GM19468 (cell line): Measurements from ENCODE around the gene GMDS.

Experiments
- ATAC-seq: cut with Tn5 transposase; IDR thresholded peaks from one replicate; pipeline ENCODE4 v1.9.1; 2021; ENCODE audit warnings: mild to moderate bottlenecking, moderate library complexity, moderate number of reproducible peaks; ENCODE audit not compliant: unreplicated experiment; ENCODE audit errors: extremely low read depth

Gene GMDS

DNA sequence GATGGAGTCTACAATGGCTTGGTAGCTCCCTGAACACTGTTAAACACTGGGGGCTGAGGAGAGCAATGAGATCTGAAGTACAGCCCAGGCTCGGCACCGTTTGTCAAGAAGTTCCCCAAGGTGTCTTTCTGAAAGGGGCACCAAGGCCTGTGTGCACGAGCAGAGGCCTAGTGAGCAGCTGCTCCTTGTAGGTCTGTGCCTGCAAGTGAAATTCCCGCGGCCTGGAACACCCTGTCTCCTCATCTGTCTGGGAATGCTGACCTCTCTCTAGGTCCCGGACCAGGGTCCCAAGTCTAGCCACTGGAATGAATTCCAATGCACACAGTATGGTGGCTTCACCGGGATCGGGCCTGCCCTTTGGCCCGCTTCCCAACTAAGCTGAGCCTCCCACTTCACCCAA, 500.9 kb downstream of the GMDS start:
- no peak for ATAC-seq

- peak; percentile 54 for ATAC-seq
Observed at GRCh38 chr6:1739680-1740079, 505.7 kb downstream of the GMDS start.

GRCh38 chr6:1739220-1739619, 506.2 kb downstream of the GMDS start:
- ATAC-seq = no peak

GRCh38 chr6:1738558-1739081, 506.8 kb downstream of the GMDS start:
- ATAC-seq = no peak

DNA sequence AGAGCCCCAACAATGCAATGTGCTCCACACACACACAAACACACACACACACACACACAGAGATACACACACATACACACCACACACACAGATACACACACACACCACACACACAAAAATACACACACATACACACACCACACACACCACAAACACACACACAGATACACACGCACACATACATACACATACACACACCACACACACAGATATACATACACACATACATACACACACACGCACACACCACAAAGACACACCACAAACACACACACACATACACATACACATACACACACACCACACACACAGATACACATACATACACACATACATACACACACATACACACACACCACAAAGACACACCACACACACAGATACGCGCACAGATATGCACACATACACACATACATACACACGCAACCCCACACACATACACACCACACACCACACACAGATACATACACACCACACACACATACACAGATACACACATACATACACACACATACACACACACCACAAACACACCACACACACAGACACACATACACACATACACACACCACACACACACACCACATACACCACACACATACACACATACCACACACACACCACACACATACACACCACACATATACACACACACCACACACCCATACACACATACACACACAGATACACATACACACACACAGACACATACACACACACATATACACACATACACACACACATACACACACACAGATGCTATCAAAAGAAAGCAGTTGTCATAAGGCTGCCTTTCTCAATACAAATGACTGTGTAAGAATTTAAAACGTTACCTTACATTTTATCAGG, 507.7 kb downstream of the GMDS start:
- no peak for ATAC-seq

- no peak for ATAC-seq
Observed at GRCh38 chr6:1736346-1737105, 508.9 kb downstream of the GMDS start.

DNA sequence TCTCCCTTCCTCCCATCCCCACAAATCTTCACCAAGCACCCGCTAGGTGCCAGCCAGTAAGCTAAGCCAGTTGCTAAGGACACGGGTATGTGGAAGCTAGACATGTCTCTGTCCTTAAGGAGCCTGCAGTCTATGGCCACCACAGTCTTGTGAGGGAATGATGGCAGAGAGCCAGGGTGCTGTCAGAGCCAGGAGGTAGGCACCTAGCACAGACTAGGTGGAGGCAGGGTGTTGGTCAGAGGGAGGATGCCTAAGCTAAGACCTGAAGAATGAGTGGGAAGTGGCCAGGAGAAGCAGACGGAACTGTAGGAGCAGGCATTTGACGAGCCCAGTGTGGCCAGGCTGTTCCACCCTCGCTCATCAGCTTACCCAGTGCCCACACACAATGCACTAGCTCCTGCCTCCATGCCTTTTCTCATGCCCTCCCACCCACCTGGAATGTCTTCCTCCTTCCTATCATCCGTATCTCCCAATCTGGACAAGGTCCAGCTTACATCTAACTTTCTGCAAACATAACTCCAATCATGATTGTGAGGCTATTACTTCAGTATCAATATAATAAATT, 510.1 kb downstream of the GMDS start:
- ATAC-seq = no peak

DNA sequence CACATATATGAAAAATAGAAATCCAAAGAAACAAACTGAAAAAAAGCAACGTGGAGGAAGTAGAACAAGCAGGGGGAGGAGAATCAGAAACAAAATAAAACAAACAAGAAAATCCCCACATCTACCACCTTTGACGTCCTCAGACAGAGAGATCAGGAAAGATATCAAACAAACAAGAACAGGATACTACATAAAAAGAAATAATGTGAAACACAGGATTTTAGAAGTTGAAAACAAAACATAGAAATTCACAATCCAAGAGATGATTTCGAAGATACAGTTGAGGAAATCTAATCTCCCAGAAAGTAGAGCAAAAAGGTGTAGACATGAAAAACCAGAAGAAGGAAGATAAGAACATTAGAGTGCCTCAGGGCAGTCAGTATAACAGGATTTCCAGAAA, 514.5 kb downstream of the GMDS start:
- no peak for ATAC-seq

GRCh38 chr6:1729750-1730140, 515.7 kb downstream of the GMDS start:
- no peak for ATAC-seq

DNA sequence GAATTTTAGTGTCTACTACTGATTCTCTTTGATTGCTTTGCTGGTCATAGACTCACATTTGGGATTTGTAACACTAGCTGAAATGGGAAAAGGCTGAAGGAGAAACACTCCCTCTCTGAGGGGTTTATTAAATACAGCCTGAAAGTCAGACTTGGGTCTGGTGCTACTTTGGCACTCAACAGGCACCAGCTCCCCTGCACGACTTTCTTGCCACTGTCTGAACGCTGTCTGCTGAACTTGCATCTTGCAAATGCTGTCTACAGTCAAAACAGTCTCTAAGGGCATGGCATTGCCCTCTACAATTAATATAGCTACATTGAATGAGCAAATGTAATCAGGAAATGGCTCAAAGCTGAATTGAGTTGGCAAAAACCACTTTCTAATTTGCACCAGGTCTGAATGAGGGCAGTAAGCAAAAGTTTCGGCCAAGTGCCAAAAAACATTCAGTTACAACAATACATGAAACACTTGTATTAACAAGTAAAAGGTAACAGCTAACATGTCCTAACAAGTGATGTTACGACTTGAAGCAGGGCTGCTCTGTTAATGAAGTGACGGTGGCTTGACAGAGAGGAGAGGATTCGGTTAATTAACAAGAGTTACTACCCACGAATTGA, 516.2 kb downstream of the GMDS start:
- no peak for ATAC-seq

DNA sequence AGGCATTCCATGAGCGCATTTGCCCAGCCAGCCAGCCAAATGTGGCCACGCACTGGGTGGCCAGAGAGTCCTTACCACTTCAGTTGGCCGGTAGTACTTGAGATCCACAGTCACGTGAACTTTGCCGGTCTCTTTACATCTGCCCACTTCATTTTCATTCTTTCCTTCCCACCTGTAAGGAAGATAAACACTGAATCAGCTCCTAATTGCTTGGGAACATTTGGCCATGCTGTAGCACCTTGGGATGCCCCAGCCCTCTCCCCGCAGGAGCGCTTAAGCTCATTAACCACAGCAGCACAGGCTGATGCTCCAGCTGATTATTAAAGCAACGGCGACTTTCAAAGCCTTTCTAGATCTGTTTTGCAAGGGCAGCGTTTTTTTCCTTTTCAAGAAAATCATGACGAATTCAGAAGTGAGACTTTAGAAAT, 519.0 kb downstream of the GMDS start:
- ATAC-seq = no peak

DNA sequence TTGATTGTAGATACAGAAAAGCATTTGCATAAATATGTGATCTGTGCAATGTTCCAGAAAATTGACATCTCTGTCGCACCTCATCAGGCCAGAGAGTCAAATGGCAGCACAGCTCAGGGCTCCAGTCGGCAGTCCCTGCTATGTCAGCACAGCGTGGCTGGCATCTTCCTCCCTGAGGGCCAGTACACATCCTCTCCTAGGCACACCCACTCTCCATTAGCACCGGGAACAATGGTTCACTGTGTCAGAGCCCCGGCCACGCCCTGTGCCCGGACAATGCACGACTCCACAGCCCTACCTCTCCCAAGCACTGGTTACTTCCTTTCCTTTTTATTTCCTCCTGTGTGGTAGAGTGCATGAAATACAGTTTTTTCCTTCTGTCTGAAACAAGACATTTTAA, 520.8 kb downstream of the GMDS start:
- no peak for ATAC-seq

GRCh38 chr6:1724124-1724523, 521.3 kb downstream of the GMDS start:
- no peak for ATAC-seq

- ATAC-seq = no peak
Observed at GRCh38 chr6:1722801-1723200, 522.6 kb downstream of the GMDS start.

- ATAC-seq = no peak
Observed at GRCh38 chr6:1720620-1721322, 524.6 kb downstream of the GMDS start.

DNA sequence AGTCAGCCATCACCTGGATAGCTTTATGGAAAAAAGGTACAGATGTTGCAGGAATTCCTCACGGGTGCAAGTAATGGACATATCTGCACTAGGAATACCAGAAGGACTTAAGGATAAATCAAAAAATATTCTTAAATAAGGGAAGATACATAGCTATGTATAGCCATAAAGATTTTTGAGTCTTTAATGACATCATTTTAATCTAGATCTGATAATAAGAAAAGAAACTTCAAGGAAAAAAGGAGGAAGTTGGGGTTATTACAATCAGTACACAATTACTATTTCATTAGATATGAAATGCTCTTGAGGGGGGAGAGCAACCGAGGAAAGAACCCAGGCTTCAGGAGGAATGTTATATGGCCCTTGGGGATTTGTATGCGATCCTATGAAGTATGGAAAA, 525.5 kb downstream of the GMDS start:
- ATAC-seq = no peak

GRCh38 chr6:1716868-1717267, 528.5 kb downstream of the GMDS start:
- ATAC-seq = no peak

DNA sequence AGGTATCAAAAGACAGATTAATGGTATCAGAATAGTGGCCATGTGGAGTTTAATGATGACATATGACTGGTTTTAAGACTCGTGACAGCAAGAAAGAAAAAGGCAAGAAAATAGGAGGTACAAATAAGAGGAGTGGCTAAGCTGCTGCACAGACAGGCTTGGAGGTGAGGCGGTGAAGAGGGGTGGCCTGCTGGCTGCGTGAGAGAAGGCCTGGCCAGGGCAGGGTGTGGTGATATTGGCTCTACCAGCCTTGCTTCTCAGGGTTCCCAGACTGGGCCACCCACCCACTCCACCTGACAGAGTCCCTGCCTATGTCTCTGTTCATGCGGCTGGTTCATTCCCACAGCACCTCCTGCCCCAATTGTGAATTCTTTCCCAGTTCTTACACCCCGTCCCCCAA, 529.0 kb downstream of the GMDS start:
- ATAC-seq = no peak

GRCh38 chr6:1715336-1715735, 530.1 kb downstream of the GMDS start:
- ATAC-seq = no peak

GRCh38 chr6:1714654-1715053, 530.8 kb downstream of the GMDS start:
- ATAC-seq = no peak
